Measurements from ENCODE around the gene IFI27L1.

- TF ChIP-seq CTCF (conservative IDR thresholded peaks at IDR 0.05; ENCODE audit: low read depth, low read length) (no peak), EZH2 (IDR thresholded peaks at IDR 0.05; ENCODE audit: borderline replicate concordance, low read depth, low read length, poor library complexity, severe bottlenecking) (no peak)
Observed at GRCh38 chr14:94045563-94046345, 35.4 kb upstream of the IFI27L1 start.

Measured in A673 (cell line).